Ammon's horn (tissue), 1 donor: Measurements from ENCODE around the gene C11orf54.
"Not testable (repeated sequence)": the region's sequence is repeated elsewhere in the genome, so short reads cannot be mapped to it uniquely, and the experiment has no call there.

Experiments
- DNase-seq: peaks from one replicate; pipeline ENCODE4 v3.0.0-alpha.2; 2016; ENCODE audit warnings: low spot score

Gene C11orf54

GRCh38 chr11:93766504-93766903, 25.0 kb downstream of the C11orf54 start:
- no peak for DNase-seq

GRCh38 chr11:93767018-93767417, 25.5 kb downstream of the C11orf54 start:
- no peak for DNase-seq

GRCh38 chr11:93770160-93770559, 28.7 kb downstream of the C11orf54 start:
- DNase-seq, result no peak

DNA sequence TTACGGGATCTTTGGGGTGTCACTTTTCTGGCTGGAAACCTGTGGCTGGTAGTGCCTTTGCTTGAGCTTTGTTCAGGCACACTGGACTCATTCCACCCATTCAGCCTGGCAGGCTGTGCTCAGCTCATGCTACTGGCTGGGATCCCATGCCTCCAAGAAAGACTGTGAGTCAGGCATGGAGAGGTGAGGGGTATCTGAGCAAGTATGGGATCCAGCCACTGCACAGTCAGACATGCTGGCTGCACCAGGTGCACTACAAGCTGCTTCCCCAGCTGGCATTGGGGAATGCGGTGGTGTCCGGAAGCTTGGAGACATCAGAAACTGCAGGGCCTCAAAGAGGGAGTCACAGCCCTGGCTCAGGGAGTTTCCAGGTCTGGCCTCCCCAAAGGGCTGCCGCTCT, 30.7 kb downstream of the C11orf54 start:
- DNase-seq, result no peak

DNA sequence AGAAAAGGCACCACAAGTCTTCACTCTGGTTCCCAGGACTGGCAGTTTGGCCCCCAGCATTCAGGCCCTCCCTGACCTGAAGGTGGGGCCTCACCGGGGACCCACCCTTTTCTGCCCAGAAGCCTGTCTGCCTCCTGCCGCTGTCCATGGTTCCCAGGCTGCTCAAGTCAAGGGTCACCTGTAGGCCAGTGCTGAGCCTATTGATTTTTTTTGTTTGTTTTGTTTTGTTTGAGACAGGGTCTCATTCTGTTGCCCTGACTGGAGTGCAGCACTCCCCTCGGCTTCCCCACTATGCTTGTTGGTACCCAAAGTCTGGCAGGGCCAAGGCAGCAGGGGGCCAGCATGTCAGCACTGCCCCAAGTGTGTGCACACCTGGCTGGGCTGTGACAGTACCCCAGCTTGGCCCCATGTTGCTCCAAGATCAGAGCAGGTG, 31.6 kb downstream of the C11orf54 start:
- DNase-seq, result no peak

DNA sequence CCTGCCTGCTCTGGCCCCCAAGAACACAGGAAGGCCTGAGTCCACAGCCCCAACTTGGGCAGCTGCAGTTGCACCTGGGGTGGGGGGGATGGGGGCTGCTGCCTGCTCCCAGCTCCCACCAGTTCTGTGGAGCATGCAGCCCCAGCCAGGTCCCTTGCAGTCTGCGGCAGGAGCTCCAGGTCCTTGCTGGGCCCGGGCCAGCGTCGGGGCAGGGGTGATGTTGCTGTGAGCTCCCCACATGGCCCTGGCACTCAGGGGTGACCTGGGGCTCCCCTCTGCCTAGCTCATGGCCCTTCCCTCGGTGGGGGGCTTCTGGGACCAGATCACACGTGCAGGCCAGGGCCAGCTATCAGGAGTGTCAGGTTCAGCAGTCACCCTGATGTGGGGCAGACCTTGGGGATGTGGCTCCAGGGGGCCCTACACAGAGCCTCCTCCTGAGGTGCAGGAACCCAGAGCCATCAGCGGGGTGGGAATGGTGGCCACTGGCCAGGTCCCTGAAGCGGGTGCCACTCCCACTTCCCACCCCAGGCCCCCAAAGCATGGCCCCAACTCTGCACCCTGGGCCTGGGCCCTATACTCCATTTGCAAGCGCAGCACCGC, 32.2 kb downstream of the C11orf54 start:
- DNase-seq, result no peak

DNA sequence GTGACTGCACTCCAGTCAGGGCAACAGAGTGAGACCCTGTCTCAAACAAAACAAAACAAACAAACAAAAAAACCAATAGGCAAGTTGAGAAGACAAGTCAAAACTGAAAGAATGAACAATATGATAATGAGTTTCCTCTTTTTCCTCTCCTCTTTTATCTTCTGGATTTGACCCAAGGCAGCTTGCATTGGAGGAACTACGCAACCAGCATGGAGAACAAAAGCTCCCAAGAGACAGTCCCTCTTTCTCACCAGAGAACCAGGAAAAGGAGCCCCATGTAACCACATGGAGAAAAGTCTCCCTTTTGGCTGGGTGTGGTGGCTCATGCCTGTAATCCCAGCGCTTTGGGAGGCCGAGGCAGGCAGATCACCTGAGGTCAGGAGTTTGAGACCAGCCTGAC, 33.1 kb downstream of the C11orf54 start:
- DNase-seq, result not testable (repeated sequence)

GRCh38 chr11:93775289-93775688, 33.8 kb downstream of the C11orf54 start:
- DNase-seq, result no peak

- DNase-seq, result no peak
These were observed 41.9 kb downstream of the C11orf54 start for GRCh38 chr11:93783362-93783761.

DNA sequence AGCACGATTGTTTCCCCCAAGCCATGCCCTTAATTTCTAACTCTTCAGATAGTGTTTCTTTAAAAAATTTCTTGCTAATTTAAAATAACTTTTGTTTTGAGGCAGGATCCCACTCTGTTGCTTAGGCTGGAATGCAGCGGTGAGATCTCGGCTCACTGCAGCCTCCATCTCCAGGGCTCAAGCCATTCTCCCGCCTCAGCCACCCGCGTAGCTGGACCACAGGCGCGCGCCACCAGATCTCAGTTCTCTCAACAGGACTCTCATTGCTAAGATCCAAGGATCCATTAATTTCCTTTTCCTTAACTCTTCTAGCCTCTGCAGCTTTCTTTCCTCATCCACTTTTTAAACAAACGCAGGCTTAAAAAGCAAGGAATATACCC, 42.3 kb downstream of the C11orf54 start:
- no peak for DNase-seq

- DNase-seq, result peak; percentile 96
These were observed 42.9 kb downstream of the C11orf54 start, which contains the start of gene MED17 for GRCh38 chr11:93784145-93784934. MED17 (plus strand) TSS chr11:93784282; CDS start chr11:93784514, 232 bp downstream.

GRCh38 chr11:93784935-93785360, 43.5 kb downstream of the C11orf54 start:
- DNase-seq, result no peak

- DNase-seq, result no peak
These were observed 50.0 kb downstream of the C11orf54 start for GRCh38 chr11:93791493-93791892.

- no peak for DNase-seq
These were observed 55.2 kb downstream of the C11orf54 start for GRCh38 chr11:93796441-93797231.

GRCh38 chr11:93801366-93801765, 59.9 kb downstream of the C11orf54 start:
- DNase-seq, result no peak

GRCh38 chr11:93804879-93805278, 63.4 kb downstream of the C11orf54 start:
- no peak for DNase-seq

DNA sequence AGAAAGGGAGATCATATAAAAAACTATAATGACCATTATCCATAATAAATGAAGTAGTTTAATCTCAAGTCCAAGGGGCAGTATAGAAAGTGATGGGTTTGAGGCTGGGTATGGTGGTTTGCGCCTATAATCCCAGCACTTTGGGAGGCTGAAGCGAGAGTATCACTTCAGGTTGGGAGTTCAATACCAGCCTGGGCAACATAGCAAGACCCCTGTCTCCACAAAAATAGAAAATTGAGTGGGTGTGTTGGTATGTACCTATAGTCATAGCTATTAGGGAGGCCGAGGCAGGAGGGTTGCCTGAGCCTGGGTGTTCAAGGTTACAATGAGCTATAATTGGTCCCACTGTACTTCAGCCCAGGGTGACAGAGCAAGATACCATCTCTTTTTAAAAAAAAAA, 66.5 kb downstream of the C11orf54 start:
- DNase-seq, result no peak

DNA sequence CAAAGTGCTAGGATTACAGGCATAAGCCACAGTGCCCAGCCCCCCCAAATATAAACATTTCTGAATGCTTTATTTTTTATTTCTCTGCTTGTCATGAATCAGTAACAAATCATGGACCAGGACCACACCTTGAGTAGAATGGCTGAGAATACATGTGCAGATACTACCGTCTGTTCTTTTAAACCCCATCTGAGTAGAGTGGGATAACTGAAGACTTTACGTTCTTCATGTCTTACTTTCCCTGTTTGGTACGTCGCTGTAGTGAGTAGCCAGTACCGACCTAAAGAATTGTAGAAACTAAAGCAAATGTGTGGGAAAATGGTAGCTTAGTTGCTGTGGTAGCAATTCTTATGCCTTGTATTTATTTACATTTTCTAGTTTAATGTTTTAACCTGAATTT, 72.5 kb downstream of the C11orf54 start:
- DNase-seq, result no peak
